ENCODE measurements around the gene BCDIN3D.

BCDIN3D gene

DNA sequence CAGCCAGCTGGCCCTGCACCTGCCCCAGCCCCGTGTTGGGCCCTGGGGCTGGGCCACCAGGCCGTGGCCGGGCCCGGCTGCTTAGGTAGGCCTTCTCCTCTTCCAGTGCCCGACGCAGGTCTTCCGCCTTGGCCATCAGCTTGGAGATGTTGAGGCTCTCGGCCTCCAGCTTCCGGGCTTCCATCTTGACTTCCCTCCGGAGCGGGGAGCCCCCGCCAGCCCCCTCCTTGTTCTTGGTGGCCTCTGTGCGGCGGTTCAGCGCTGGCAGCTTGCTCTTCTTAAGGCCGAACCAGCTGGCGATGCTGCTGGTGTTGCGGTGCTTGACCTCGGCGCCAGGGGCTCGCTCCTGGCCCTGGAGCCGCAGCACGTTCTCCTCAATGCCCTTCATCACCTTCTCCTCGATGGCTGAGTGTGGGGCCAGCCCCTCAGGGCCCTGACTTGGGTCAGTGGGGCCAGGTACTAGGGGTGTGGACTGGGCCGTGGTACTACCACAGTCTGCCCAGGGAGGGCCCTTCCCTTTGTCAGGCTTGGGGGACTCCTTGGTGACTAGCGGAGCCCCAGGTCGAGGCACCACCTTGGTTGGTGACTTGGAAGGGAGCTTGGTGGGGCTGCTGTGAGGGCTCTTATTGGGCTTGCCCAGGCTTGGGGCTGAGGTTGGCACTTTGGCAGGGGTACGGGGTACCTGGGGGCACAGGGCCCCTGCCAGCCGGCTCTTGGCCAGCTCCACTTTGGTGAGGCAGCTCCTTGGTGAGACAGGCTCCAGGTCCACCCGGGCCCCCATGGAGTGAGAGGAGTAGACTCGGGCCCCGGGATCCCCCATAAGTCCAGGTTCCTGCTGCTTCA, 47.9 kb downstream of the BCDIN3D start:
- no peak for DNase-seq

DNA sequence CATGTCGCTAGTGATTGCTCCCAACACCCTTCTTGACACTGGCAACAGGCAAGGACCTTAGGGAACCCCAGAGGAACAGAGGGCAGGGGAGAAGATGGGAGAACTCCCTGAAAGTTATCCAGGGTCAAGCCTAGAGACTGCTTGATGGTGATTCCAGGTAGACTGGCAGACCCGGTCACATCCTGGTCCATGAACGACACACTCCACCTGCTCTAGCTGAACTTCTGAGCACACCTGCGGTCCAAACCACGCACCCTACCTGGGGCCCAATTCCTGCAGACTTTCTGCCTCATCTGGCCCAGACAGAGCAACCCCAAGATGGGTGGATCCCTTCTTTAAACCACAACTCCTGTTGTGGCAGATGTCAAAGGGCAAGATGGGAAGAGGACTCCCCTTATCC, 48.9 kb downstream of the BCDIN3D start:
- no peak for DNase-seq

DNA sequence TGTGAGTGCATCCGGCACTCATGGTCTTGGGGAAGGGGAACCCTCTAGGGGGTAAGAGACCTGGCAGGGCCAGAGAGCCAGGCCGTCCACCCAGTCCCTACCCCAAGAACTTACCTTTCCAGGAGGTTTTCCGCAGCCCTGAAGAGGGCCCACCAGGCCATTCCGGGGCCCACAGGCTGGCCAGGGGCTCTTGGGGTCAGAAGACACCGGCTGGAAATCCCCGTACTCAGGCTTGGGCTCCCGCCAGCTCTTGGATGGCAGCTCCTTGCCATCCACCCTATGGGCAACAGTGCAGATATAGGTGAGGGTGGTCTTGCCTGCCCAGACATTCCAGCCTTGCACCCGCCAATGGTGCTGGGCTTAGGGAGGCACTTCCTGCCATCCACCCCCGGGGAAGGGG, 49.3 kb downstream of the BCDIN3D start:
- no peak for DNase-seq

DNA sequence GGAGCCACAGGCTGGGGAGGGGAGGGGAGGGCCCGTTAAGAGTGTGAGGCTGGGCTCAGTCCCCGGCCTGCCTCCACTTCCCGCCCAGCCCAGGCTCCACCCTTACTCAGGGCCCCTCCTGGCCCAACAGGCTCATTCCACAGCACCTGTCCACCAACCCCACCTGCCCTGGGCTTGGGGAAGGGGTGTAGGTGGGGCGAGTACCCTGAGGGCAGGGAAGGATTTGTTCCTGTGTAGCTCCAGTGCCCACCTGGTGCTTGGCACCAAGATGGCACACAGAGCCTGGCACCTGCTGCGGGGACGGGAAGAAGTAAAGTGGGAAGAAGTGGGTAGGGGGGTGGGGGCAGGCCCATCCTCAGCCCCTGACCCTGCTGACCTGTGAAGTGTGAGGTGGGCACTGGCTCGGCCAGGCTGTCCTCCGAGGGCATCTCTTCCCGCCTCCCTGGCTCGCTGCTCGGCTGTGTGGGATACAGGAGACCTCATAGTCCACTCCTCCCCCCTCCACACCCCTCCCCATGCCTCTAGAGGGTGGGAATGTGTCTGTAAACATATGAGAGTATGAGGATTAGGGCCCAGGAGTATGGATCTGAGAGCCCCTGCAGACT, 49.8 kb downstream of the BCDIN3D start:
- DNase-seq, result no peak

- no peak for DNase-seq
Observed at GRCh38 chr12:49792181-49792970, 50.5 kb downstream of the BCDIN3D start.

- no peak for DNase-seq
Observed at GRCh38 chr12:49791700-49792099, 51.2 kb downstream of the BCDIN3D start.

DNA sequence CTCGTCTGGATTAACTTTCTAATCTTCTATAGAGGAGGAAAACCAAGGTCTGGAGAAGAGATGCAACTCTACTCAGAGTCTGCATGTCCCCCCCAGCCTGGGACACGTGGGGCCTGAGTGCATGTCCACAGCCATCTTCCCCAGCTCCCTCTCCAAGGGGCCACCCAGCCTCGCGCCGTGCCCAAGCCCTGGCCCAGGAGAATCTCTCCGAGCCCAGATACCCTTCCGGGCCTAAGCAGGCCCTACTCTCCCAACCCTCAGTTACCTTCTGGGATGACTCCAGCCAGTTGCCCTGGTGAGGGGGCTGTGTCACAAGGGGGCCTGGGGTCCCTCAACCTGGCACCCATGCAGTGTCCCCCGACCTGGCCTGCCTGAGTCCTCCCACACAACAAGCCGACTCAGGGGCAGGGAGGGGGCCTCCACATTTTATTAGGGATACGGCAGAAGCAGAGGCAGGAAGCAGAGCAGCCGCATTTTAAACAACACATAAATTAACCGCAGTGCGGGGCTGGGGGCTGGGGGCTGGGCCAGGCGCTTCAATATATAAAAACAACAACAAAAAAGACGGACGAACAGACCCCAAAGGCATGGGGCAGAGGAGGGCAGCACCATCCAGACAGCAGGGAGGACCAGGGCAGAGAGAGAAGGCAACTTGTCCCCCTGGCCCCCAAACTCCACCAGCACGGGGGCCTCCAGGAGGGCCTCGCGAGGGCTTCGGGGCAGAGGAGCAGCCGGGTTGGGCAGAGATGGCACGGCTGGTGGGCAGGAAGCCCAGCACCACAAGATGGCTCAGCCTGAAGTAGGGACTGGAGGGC, 52.0 kb downstream of the BCDIN3D start:
- DNase-seq, result no peak

GRCh38 chr12:49789992-49790391, 52.9 kb downstream of the BCDIN3D start:
- DNase-seq, result no peak

DNA sequence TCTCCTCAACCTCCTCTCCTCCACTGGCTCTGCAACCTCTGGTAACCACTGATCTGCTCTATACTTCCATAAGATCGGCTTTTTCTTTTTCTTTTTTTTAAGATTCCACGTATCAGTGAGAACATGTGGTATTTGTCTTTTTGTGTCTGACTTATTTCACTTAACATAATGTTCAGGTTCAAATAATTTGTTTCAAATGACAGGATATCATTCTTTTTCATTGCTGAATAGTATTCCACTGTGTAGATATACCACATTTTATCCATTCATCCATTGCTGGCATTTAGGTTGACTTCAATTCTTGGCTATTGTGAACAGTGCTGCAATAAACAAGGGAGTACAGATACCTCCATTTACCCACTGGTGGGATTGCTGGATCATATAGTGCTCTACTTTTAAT, 55.2 kb downstream of the BCDIN3D start:
- no peak for DNase-seq

All from activated CD4-positive, CD25-positive, alpha-beta regulatory T cell treated with anti-CD3 and anti-CD28 coated beads, Interleukin-2, amount 50 U/mL, for 72 hours (primary cell).